Measurements from ENCODE around the gene CREBRF.
"Not testable (repeated sequence)": the region's sequence is repeated elsewhere in the genome, so short reads cannot be mapped to it uniquely, and the experiment has no call there.

The CREBRF gene

DNA sequence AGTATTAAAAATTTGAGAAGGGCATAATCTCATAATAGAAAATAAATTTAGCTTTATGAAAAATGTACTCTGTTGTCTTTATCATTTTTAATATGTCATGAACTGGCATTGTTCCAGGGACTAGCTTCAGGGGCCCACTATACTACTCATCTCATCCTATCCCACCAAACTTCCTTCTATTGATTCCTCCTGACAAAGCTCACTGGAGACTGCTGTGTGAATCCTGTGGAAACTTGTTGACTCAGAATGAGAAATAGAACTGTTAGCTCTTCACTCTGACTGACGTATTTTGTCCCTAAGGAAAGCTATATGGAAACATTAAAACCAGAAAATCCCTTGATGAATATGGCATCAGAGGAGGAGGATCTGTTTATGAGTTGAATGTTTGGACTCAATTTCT is 58.4 kb downstream of the CREBRF start:
- no peak for DNase-seq (ENCODE audit: extremely low read depth, low read depth)
- TF ChIP-seq, protein P1, sequence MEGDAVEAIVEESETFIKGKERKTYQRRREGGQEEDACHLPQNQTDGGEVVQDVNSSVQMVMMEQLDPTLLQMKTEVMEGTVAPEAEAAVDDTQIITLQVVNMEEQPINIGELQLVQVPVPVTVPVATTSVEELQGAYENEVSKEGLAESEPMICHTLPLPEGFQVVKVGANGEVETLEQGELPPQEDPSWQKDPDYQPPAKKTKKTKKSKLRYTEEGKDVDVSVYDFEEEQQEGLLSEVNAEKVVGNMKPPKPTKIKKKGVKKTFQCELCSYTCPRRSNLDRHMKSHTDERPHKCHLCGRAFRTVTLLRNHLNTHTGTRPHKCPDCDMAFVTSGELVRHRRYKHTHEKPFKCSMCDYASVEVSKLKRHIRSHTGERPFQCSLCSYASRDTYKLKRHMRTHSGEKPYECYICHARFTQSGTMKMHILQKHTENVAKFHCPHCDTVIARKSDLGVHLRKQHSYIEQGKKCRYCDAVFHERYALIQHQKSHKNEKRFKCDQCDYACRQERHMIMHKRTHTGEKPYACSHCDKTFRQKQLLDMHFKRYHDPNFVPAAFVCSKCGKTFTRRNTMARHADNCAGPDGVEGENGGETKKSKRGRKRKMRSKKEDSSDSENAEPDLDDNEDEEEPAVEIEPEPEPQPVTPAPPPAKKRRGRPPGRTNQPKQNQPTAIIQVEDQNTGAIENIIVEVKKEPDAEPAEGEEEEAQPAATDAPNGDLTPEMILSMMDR (IDR thresholded peaks at IDR 0.05; ENCODE audit: low read depth, low read length): no peak

DNA sequence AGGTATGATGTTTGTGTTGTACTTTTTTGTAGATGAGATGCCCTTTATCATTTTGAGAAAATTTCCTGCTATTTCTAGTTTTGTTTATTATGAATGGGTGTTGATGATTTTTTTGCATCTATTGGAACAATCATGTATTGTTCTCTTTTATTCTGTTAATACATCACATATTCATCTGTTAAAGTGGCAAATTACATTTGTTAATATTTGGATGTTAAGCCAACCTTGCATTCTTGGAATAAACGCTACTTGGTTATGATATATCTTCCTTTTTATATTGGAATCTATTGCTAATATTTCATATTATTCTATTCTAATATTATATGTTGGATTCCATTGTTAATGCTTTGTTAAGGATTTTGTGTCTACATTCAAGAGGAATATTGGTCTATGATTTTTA is 63.6 kb downstream of the CREBRF start:
- no peak for DNase-seq (ENCODE audit: extremely low read depth, low read depth)
- TF ChIP-seq, protein P1 (IDR thresholded peaks at IDR 0.05; ENCODE audit: low read depth, low read length): no peak

DNA sequence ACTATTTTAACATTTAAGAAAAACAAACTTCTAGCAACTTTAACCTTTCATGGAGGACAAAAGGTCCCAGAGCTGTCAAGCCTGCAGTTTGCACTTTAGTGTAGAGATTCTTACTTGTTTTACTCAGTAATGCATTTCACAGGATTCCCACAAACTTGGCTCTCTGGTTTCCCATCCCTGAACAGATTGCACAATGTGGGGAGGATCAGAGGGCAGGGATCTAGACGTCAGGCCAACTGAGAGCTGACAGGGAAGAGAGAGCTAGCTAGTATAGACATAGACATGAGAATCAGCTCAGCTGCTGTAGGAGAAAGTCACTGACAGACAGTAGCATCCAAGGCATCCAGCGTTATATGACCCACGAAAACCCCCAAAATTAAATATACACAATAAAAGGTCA is 67.3 kb downstream of the CREBRF start:
- TF ChIP-seq, protein P1 (IDR thresholded peaks at IDR 0.05; ENCODE audit: low read depth, low read length): no peak
- peak; percentile 11 for DNase-seq (ENCODE audit: extremely low read depth, low read depth)

DNA sequence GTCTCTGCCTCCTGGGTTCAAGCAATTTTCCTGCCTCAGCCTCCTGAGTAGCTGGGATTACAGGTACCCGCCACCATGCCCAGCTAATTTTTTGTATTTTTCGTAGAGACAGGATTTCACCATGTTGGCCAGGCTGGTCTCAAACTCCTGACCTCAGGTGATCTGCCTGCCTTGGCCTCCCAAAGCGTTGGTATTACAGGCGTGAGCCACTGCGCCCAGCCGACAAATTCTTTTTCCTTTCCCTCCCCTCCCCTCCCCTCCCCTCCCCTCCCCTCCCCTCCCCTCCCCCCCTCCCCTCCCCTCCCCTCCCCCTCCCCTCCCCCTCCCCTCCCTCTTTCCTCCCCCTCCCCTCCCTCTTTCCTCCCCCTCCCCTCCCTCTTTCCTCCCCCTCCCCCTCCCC is 76.0 kb downstream of the CREBRF start:
- not testable (repeated sequence) for DNase-seq (ENCODE audit: extremely low read depth, low read depth)

DNA sequence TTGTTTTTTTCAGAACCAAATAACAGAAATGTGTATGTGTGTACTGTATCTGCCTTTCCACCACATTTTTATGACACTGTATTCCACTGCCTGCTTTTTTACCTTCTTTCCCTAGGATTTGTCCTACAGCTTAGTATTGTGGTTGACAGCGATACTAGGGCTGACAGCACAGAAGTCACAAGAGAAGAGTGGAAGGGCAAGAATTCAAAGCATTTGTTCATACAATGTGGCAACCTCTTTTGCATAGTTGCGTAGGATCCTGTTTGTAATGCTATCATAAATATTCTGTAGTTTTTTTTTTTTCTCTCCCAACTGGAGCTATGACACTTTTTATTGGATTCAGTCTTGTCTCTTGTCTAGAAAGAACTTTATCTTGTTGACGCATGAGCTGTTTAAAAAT is 82.6 kb downstream of the CREBRF start:
- TF ChIP-seq, protein P1 (IDR thresholded peaks at IDR 0.05; ENCODE audit: low read depth, low read length): no peak
- DNase-seq (ENCODE audit: extremely low read depth, low read depth): no peak

DNA sequence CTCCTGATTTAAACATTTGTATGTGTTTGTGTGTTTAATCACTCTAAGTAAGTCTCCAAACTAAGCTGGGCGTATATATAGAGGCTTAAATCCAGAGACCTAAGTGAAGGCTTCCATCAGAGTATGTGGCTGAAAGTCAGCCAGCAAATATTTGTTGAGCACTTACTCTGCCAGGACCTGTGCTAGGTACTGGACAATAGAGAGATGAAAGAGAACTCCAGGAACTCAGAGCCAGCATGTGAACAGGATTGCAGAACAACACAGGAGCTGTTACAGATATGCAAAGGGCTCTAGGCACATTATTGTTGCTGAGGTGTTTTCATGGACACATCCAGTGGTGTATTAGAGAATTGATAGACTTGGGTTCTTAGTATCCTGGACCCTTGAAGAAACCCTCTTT is 83.5 kb downstream of the CREBRF start:
- TF ChIP-seq, protein P1 (IDR thresholded peaks at IDR 0.05; ENCODE audit: low read depth, low read length): no peak
- DNase-seq (ENCODE audit: extremely low read depth, low read depth): no peak

DNA sequence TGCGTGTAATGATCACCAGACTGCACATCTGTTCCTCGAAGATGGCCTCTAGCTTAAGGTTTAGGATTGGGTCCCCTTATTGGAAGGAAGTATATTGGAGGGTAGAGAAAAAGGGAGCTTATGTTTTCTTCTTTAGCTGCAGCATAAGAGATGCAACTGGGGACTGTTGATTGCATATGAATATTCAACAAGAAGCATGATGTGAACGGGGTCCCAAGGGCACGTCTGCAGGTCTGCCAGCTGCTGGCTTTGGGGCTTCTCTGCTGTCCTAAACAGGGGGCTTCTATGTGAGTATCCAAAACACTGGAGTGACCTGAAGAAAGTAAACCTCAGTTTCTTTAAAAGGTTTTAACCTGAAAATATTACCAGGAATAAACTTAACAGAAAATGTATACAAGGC is 84.6 kb downstream of the CREBRF start:
- TF ChIP-seq, protein P1 (IDR thresholded peaks at IDR 0.05; ENCODE audit: low read depth, low read length): no peak

DNA sequence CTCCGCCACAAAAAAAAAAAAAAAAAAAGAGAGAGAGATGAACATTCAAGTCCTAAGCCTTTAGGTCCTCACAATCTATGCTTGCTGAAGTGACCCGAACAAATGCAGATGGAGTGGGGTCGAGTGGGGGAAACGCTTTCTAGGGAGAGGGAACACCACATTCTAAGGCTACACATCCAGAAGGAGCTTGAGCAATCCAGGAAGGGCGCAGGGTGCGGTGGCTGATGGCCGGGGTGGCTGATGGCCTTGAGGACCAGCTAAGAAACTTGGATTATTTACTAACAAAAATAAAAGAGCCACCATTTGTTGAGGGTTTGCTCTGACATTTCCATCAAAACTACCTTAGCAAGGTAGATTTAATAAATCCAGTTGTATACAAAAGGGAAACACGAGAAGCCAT is 87.4 kb downstream of the CREBRF start:
- TF ChIP-seq, protein P1 (IDR thresholded peaks at IDR 0.05; ENCODE audit: low read depth, low read length): no peak
- no peak for DNase-seq (ENCODE audit: extremely low read depth, low read depth)

More for the DNA sequence above, 84.6 kb downstream of the CREBRF start:
- no peak for DNase-seq (ENCODE audit: extremely low read depth, low read depth)

Data from AG09319 (cell line).